Pons (tissue), 1 donor: ENCODE results near the gene VPS18.
A peak's percentile ranks its signal among the peaks of the same experiment; 100 is the strongest.

Experiments
- DNase-seq: peaks from one replicate; pipeline ENCODE4 v3.0.0-alpha.2; 2016; ENCODE audit warnings: low spot score

The VPS18 gene

GRCh38 chr15:40869686-40870085, 24.6 kb upstream of the VPS18 start:
- no peak for DNase-seq

DNA sequence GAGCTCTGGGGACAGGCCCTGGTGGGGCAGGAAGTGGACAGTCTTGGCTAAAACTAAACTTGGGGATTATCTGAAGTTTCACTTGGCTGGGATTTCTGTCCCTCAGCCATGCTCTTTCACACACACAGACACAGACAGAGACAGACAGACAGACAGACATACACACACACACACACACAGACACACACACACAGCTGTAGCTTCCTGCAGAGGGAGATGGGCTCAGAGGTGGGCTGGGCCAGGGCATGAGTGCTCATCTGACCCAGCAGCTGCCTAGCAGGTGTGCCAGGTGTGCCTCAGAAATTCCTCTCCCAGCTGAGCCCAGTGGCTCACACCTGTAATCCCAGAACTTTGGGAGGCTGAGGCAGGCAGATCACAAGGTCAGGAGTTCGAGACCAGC, 23.5 kb upstream of the VPS18 start:
- DNase-seq: no peak

- no peak for DNase-seq
These were observed 22.3 kb upstream of the VPS18 start for GRCh38 chr15:40871749-40872617.

- no peak for DNase-seq
These were observed 21.2 kb upstream of the VPS18 start for GRCh38 chr15:40872791-40873693.

DNA sequence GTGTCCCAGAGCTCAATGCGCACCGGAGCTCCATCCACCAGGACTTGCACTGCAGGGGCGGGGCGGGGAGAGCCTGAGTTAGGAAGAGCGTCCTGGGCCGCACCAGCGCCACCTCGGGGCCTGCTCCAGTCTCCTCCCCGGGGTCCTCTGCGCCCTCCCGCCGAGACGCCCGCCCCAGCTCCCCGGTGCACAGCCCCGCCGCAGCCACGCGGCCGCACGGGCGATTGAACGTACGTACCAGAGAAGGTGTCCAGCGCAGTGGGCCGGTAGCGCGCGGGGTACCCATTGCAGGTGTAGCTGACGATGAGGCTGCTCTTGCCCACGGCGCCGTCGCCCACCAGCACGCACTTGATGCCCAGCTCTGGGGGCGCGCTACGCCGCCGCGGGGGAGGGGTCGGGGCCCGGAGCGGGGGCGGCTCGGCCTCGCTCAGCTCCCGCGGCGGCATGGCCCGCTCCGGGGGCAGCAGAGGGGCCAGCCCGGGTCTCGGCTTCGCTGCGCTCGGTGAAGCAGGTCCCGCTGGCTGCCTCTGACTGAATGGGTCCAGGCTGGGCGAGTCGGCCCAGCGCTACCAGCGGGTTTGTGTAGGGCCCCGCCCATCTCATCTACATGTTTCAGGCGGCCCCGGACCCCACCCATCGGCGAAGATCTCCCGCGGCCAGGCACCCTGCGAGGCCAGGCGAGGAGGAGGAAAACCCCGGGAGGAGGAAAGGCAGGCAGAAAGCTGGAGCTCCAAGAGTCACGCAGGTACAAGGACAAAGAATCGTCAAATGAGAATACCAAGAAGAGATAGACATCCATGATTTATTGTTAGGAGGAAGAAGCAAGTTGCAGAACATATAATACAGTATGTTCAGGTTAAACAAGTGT, 20.3 kb upstream of the VPS18 start, which contains the start of gene RHOV:
Gene RHOV (minus strand): TSS at position 541 of the 868 bp plus-strand sequence. CDS start 95 bp downstream, at position 446.
- DNase-seq: no peak

DNA sequence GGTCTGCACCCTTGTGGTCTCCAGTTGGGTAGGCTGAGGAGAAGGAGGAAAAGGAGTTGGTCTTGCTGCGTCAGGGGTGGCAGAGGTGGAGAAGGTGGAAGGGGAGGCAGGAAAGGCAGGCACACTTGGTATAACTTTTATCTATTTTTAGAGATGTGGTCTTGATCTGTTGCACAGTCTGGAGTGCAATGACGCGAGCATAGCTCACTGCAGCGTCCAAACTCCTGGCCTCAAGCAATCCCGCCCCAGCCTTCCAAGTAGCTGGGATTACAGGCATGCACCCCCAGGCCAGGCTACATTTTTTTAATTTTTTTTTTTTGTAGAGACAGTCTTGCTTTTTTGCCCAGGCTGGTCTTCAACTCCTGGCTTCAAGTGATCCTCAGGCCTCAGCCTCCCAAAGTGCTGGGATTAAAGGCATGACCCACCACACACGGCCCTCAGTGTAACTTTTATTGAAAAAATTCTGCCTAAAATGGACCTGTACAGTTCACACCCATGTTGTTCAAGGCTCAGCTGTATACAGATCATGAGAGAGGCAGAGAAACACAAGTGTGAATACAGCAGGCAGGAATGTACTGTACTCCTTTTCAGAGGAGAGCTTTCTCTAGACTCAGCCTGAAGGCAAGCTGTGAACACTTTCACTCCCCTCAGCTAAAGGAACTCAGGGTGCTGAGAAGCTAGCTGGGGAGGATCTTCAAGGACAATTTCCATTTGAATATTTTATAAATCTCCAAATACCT, 18.1 kb upstream of the VPS18 start:
- DNase-seq: no peak

GRCh38 chr15:40877694-40878093, 16.6 kb upstream of the VPS18 start:
- DNase-seq: no peak

GRCh38 chr15:40878785-40879184, 15.5 kb upstream of the VPS18 start:
- DNase-seq: no peak

DNA sequence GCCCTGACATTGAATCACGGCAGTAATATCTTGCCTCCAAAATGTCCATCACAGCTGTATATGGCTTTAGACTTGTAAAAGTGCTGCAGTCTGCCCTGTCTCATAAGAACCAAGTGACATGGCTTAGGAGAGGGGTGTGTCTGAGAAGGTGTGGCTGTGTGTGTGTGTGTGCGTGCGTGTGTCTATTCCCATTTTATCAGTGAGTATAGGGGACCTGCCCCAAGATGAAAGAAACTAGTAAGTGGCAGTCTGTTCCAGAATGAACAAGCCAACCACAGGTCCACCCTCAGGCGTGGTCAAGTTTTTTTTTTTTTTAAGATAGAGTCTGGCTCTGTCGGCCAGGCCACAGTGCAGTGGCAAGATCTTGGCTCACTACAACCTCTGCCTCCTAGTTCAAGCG, 14.6 kb upstream of the VPS18 start:
- DNase-seq: no peak

DNA sequence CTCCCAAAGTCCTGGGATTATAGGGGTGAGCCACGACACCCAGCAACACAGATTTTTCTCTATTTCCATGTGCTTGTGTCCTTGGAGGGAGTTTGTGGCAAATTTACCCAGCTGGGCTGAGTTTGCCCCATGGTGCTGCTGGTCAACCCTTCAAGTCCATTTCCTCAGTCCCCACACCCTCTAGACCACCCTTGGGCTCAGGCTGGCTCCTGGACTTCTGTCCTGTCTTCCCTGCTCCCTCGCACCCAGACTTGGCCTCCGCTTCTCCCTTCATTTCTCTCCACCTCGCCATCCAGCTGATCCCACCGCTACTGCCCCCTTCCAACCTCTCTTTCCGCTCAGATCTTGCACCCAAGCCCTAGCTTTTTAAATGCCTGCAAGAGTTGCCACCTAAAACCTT, 12.9 kb upstream of the VPS18 start:
- no peak for DNase-seq

GRCh38 chr15:40886586-40886985, 7.7 kb upstream of the VPS18 start:
- no peak for DNase-seq

- no peak for DNase-seq
These were observed 5.1 kb upstream of the VPS18 start for GRCh38 chr15:40889112-40889511.

GRCh38 chr15:40891138-40891537, 3.1 kb upstream of the VPS18 start:
- no peak for DNase-seq

DNA sequence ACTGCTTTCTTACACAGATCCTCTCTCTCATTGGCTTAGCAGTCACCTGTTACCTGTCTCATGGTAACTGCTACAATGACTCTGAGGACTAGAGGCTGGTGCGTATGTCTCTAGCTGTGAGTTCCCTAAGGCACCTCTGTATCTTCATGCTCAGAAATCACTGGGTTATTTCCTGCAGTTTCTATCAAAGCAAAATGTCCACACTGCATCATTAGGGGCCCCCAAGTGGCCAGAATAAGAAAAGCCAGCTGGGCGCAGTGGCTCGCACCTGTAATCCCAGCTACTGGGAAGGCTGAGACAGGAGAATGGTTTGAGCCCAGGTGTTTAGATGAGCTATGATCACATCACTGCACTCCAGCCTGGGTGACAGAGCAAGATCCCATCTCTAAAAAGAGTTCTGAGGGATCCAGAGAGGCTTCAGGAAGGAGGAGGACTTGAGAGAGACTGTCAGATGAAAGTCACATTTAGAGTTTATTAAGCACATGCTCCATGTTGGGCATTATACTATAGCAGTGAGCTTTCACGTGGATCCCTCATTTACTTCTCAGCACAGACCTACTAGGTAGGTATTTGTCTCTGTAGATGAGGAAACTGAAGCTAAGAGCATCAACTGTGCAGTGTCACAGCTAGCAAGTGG, 2.3 kb upstream of the VPS18 start:
- DNase-seq: peak; percentile 61

GRCh38 chr15:40892447-40893012, 1.7 kb upstream of the VPS18 start:
- no peak for DNase-seq

DNA sequence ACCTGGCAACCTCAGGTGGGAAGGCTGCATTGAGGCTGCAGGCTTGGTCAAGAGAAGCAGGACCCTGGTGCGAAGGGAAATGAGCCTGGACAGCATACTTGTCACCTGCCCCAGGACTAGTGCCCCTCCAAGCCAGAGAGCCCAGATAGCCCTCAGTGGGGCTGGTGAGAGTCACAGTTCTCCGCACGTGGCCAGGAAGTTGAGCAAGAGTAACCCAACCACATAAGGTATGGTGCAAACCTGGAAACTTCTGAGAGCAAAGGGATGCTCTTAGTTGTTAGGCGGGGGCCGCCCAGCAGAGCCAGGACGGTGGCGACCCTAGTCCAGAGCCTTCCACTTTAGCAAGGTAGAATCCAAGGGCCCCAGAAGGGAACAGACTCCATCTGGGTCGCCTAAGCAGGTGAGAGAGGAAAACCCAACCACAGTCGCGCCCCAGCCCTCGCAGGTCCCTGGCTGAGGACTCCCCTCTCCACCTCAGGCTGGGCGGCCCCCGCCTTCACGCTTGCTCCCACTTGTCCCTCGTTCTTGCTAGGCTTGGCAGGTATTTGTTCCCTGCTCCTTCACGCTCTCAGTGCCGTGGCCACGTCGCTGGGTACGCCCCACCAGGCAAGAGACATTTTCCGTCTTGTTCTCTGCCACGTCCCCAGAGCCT, 1.1 kb upstream of the VPS18 start:
- DNase-seq: no peak

DNA sequence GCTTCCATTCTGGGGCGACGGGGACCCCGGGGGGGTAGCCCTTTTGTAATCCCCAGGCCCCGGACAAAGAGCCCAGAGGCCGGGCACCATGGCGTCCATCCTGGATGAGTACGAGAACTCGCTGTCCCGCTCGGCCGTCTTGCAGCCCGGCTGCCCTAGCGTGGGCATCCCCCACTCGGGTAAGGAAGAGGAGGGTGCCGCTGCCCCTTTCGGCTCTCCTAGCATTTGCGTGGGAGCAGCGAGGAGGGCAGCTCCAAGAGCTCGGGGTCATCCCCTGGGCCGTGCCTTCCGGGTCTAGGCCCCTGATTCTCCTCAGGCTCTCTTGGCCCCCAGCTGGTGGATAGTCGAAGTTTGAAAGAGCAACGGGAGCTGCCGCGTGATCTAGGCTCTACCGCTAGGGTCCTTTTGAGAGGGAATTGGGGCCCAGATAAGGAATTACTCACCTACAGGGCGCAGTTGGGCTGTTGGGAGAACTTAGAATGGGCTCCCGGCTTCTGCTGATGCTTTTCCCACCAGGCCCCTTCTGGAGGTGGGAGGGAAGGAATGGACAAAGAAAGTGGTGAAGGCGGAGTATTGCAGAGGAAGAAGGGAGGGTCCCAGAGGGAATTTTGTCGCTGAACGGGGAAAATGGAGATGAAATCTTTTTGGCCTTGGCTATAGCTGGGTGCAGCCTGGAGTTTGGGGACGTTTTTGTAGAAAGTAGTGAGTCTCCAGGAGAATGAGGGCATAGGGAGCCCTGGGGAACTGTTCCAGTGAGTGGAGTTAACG, 615 bp downstream of the VPS18 start:
- DNase-seq: no peak

DNA sequence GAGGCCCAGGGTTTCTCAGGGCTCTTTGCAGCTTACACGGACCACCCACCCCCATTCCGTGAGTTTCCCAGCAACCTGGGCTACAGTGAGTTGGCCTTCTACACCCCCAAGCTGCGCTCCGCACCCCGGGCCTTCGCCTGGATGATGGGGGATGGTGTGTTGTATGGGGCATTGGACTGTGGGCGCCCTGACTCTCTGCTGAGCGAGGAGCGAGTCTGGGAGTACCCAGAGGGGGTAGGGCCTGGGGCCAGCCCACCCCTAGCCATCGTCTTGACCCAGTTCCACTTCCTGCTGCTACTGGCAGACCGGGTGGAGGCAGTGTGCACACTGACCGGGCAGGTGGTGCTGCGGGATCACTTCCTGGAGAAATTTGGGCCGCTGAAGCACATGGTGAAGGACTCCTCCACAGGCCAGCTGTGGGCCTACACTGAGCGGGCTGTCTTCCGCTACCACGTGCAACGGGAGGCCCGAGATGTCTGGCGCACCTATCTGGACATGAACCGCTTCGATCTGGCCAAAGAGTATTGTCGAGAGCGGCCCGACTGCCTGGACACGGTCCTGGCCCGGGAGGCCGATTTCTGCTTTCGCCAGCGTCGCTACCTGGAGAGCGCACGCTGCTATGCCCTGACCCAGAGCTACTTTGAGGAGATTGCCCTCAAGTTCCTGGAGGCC, 5.4 kb downstream of the VPS18 start:
- no peak for DNase-seq
